Activated CD4-positive, alpha-beta T cell treated with anti-CD3 and anti-CD28 coated beads, Interleukin-2, amount 50 U/mL, for 4 hours (primary cell): ENCODE results near the gene MAPK1IP1L.
"Not testable (repeated sequence)": the region's sequence is repeated elsewhere in the genome, so short reads cannot be mapped to it uniquely, and the experiment has no call there.

ENCODE experiments used
- DNase-seq, 2 experiments: peaks; one replicate each; pipeline ENCODE4 v3.0.0-alpha.2; 2020

Gene MAPK1IP1L

DNA sequence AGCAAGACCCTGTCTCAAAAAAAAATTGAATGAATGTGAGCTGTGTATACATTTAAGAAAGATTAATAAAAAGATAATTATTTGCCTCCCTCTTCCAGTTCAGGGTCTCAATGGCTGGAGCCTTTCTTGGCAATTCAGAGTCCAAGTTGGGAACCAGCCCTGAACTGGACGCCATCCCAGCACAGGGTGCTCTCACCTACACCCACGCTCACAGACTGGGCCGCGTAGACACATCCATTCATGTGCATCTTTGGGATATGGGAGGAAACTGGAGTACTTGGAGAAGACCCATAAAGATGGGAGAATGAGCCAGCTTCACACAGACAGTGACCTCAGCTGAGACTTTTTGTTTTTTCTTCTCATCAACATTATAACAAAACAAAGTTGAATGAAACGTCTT lies 6.5 kb downstream of the MAPK1IP1L start:
- no peak for DNase-seq

DNA sequence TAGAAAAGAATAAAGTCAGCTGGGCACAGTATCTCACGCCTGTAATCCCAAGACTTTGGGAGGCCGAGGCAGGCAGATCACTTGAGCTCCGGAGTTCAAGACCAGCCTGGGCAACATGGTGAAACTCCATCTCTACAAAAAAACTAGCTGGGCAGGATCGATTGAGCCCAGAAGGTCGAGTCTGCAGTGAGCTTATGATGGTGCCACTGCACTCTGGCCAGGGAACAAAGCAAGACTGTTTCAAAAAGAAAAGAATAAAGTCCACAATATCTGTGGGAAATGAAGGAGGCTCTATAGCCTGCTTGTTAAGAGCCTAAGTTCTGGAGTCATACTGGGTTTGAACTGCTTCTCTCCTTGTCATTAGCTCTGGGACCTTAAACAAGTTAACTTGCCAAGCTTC lies 7.9 kb downstream of the MAPK1IP1L start:
- no peak for DNase-seq

- no peak for DNase-seq
Measured at GRCh38 chr14:55062517-55063351, 11.3 kb downstream of the MAPK1IP1L start.

DNA sequence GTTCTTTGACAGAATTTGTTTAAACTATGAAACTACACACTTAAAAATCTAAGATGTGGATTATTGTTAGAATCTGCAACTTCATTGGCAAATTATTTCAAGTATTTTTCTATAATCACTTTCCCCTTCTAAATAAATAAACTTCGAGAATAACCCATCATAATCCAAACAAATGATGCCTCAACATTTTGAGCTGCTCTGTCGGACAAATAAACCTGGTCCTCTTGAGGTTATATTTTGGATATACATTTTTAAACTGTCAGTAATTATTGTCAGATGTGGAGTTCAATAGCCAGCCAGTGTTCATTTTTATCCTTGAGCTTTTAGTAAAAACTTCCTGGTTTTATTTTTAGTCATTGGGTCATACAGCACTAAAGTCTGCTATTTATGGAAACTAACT lies 13.4 kb downstream of the MAPK1IP1L start:
- DNase-seq: not testable (repeated sequence)

DNA sequence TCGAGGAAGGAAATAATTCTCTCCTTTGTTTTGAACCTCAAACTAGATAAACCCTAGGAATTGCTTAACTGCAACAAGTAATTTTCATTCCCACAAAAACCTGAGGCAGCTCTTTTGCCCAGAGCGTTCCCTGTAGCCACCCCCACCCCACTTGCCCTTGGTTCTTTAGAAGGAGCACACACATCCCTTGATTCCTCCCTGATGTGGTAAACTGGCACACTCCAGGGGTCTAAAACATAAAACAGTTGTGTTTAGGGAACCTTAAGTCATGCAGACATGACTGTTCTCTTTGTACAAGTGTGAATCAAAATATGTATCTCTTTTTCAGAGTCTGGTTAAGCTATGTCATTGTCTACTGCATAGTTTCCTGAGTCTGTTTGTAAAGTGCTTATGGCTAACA lies 14.0 kb downstream of the MAPK1IP1L start:
- no peak for DNase-seq

GRCh38 chr14:55066223-55066622 lies 14.8 kb downstream of the MAPK1IP1L start:
- no peak for DNase-seq

DNA sequence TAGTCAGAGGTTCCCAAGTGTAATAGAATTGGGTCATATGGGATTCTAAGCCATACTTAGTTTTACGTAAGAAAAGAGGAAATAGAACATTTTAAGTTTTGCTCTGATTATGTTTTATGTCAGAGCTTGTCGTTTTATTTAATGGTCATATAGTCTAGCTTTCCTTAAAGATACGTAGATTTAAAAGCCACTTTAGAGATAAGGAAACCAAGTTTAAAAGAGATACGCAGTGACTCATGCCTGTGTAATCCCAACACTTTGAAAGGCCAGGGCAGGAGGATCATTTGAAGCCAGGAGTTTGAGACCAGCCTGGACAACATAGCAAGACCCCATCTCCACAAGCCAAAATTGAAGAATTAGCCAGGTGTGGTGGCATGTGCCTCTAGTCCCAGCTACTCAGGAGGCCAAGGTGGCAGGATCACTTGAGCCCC lies 19.5 kb downstream of the MAPK1IP1L start:
- no peak for DNase-seq

DNA sequence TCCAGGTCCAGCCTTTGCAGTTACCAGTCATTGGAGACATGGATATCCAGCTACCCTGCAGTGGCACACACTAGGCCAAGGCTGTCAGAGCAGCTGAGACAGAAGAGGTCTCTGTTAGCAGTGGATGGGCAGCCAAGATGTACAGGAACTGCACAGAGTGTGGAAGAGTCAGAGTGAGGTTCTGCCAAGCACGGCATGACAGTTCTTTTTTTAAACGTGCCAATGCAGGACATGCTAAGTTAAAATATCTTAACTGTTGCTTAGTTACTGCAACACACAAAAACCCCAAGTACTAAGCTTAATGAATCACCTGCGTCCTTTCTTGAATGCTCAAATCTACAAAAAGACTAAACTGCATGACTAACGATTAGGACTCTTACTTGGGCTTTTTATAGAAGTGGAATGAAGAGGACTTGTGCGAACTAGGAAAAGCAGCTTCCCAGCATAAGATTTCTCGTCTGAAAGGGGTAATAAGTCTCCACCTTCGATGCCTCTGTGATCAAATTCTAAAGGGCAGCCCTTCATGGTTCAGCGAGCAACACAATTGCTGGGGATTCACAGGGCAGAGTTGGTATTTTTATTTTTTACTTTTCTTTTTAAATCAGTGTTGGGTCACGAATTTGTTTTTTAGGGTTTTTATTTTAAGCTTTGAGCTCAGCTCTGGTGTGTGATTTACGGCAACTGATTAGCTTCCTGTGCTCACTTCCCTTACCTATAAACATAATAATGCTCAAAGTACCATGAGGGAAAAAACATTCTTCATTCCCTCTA lies 20.6 kb downstream of the MAPK1IP1L start:
- no peak for DNase-seq

- no peak for DNase-seq
Measured at GRCh38 chr14:55073856-55074255, 22.4 kb downstream of the MAPK1IP1L start.

DNA sequence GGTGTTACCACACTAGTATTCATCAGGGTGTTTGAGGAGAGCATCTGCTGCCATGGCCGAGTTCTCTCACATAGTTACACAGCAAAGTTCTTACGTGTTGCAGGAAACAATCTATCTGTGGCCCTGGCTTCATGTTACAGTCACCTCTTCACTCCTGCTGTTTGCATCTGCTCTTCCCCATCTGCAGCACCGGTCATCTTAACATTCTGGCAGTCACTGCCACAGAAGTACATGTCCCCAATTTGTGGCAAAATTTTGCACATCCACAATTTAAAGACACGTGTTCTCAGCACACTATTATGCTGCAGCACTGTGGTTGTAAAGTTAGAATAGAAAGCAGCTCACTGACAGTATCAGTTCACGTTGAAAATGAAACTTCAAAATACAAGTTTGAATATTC lies 23.2 kb downstream of the MAPK1IP1L start:
- DNase-seq: no peak

GRCh38 chr14:55075628-55076175 lies 24.3 kb downstream of the MAPK1IP1L start:
- no peak for DNase-seq

DNA sequence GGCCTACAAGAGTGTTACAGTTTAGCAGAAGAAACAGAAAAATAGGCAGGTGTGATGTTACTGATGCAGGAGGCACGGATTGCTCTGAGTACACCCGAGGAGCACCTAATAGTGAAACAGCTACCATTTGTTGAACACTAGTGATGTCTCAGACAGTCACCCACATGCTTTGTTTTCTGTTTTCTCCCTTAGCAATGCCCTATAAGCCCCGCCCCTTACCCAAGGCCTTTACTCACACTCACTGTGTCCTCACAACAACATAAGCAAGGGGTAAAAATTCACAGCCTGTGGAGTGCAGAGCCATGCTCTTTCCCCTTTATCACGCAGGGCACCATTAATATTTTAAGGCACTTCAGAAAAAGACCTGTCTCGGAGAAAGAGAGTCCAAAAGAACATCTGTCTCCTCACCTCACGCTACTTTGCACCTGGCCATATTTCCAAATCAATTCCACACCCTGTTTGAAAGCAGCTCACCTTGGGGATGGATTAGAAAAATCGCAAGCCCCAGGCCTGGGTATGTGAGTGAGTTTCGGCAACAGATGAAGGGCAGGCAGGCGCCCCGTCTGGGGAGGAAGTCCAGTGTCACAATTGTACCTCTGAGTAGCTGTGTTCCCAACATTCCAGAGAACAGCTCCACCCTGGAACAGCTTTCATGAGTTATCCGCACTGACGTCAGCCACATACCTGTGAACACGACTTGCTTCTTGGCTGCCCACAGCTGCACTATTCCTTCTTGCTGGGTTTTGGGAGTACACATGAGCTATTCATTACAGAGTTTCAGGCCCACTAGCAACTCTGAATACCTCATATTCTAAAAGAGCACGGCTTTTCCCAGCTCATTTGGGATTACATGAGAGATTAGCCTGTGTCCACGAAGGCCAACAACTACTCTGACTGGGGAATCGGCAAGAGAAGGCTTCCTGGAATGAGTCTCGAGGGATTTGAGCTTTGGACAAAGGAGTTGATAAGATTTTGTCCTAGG lies 26.0 kb downstream of the MAPK1IP1L start:
- no peak for DNase-seq

DNA sequence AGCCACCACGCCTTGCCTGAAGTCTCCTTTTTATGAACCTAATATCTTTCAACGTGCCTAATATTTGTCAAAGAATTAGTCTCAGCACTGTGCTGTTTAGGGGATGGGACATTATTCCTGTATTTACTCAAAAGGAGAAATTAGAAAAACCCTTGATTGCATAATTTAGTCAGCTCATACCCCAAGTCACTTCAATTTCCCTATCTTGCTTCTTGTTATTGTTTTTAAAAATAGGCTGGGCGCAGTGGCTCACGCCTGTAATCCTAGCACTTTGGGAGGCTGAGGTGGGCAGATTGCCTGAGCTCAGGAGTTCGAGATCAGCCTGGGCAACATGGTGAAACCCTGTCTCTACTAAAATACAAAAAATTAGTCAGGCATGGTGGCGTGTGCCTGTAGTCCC lies 28.5 kb downstream of the MAPK1IP1L start:
- DNase-seq: not testable (repeated sequence)

GRCh38 chr14:55084401-55085059 lies 33.1 kb downstream of the MAPK1IP1L start:
- no peak for DNase-seq

DNA sequence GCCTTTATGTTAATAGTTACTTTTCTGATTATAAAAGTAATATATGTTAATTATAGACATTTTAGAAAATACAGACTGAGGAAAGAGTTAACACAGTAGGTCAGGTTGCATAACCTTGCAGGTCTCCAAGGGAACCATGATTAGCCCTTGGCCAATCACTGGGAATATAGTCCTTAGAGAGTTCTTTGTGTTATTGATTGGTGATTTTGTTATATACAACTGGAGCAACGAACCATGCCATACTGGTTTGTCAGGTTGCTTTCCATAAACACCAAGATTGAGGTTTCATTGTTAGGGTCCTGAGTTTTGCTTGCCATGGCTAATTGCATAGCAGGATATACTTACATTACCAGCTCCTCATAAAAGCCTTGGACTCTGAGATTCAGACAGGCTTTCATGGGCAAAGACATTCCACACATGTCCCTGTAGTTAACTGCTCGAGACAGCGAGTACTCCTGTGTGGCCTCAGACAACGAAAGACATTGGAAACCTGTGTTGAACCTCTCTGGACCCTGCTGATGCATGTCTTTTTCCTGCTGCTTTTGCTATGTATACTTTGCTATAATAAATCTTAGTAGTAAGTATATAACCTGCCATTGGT lies 33.7 kb downstream of the MAPK1IP1L start:
- DNase-seq: no peak

DNA sequence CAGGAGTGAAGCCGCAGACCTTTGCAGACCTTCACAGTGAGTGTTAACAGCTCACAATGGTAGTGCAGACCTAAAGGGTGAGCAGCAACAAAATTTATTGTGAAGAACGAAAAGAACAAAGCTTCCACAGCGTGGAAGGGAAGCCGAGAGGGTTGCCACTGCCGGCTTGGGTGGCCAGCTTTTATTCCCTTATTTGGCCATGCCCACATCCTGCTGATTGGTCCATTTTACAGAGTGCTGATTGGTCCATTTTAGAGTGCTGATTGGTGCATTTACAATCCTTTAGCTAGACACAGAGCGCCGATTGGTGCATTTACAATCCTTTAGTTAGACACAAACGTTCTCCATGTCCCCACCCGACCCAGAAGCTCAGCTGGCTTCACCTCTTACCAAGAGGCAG lies 35.5 kb downstream of the MAPK1IP1L start:
- DNase-seq: no peak

GRCh38 chr14:55088356-55088755 lies 36.9 kb downstream of the MAPK1IP1L start:
- no peak for DNase-seq

- no peak for DNase-seq
Measured at GRCh38 chr14:55092341-55092740, 40.9 kb downstream of the MAPK1IP1L start.

GRCh38 chr14:55094292-55095157 lies 43.1 kb downstream of the MAPK1IP1L start:
- no peak for DNase-seq

- peak; percentile 14 to 25 for DNase-seq
Measured at GRCh38 chr14:55097881-55098560, 46.6 kb downstream of the MAPK1IP1L start.
